ENCODE measurements around the gene CELA3A.
"Not testable (repeated sequence)": the region's sequence is repeated elsewhere in the genome, so short reads cannot be mapped to it uniquely, and the experiment has no call there.

Gene CELA3A

GRCh38 chr1:22025368-22026155 lies 24.1 kb downstream of the CELA3A start:
- peaks cover 74% of the 10 kb centered on the region for H3K4me1 Mint-ChIP-seq
- ATAC-seq (peak; percentile 83), DNase-seq (peak; percentile 84 to 93)
- H3K27me3 Mint-ChIP-seq = no peaks in the 10 kb centered on the region
- no peaks in the 10 kb centered on the region for H3K9me3 Mint-ChIP-seq
- peak overlapping the region; percentile 88 to 91 for H3K4me3 Mint-ChIP-seq
- H3K27ac Mint-ChIP-seq = peak overlapping the region; percentile 98 to 99

- peak in 1 of 2 donors; percentile 22 for DNase-seq
- Mint-ChIP-seq H3K9me3 (no peaks in the 10 kb centered on the region), H3K27ac (peak overlapping the region; percentile 98 to 99), H3K27me3 (no peaks in the 10 kb centered on the region), H3K4me1 (peaks cover 80% of the 10 kb centered on the region), H3K4me3 (peak overlapping the region; percentile 88 to 91)
- ATAC-seq = no peak
These were observed 25.4 kb downstream of the CELA3A start for GRCh38 chr1:22026924-22027289.

DNA sequence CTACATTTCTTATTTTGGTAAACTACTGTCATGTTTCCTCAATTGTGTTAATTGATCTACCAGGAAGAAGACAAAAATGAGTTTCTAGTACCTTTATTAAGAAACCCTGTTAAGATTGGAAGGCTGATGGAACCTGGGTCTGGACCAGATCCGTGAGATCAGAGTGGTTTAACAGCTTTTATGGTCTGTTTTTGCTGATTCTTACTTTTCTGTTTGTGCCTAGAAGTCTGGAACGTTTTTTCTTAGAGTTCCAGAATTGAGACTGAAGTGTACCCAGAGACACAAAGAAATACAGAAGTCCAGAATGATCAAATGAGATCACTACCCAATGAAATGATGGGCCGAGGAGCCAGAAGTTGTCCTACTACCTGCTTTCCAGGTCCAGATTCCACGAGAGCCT lies 28.6 kb downstream of the CELA3A start:
- DNase-seq = no peak
- no peaks in the 10 kb centered on the region for H3K9me3 Mint-ChIP-seq
- H3K27me3 Mint-ChIP-seq = no peaks in the 10 kb centered on the region
- H3K4me1 Mint-ChIP-seq = peaks cover 66% of the 10 kb centered on the region
- H3K27ac Mint-ChIP-seq = peak overlapping the region in 1 of 2 donors; percentile 78
- no peak overlapping the region for H3K4me3 Mint-ChIP-seq
- no peak for ATAC-seq

DNA sequence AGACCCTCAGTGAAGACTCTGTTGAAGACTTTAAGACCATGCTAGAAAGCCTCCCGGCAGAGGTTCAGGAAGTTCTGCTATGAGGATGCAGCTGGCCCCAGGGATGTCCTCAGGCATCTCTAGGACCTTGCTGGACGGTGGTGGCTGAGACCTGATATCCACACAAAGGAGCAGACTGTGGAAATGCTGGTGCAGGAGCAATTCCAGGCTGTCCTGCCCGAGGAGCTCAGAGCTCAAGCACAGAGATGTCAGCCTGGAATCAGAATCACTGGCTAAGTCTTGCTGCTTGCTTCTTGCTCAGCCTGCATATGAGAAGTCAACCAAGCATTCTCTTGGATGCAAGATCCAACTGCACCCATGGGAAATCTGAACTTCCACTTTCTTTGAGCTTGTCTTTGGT lies 29.0 kb downstream of the CELA3A start:
- no peaks in the 10 kb centered on the region for H3K27me3 Mint-ChIP-seq
- no peaks in the 10 kb centered on the region for H3K9me3 Mint-ChIP-seq
- no peak for DNase-seq
- H3K4me1 Mint-ChIP-seq = peaks cover 66% of the 10 kb centered on the region
- no peak for ATAC-seq
- H3K27ac Mint-ChIP-seq = peak overlapping the region in 1 of 2 donors; percentile 78
- H3K4me3 Mint-ChIP-seq = no peak overlapping the region

DNA sequence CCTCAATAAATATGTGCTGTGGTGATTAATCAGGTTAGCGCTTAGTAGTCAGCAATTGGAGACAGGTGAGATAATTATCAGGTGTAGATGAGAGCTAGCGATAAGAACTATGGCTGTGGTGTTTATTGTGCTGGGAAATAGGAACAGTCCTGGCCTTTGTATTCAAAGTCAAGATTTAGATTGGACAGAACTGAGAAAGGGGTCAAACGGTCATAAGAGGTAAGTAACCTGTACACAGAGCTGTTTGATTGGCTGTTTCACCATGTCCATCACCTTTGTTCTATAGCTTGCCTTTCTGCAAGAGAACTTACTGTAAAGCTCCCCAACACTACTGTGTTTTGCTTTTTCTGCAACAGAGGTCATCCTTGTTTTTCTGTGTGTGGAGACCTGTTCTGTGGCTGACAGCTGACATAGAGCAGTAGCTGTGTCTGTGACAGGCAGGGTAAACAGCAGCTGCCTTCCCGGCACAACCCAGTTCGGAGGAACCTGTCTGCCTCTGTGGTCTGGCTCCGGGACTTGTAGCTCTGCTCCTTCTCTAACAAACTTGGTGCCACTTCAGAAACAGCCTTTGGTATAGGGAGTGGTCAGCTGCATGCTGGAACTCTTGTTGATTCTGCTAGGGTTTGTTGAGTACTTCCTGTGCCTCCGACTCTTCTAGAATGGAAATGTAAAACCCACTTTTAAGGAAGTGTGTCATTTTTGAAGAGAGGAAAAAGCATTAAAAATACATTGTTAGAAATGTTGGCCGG lies 29.9 kb downstream of the CELA3A start:
- DNase-seq = peak in 1 of 2 donors; percentile 38
- Mint-ChIP-seq H3K27me3 (no peaks in the 10 kb centered on the region), H3K9me3 (no peaks in the 10 kb centered on the region), H3K27ac (peak overlapping the region in 1 of 2 donors; percentile 93), H3K4me1 (peaks cover 58% of the 10 kb centered on the region), H3K4me3 (peak overlapping the region; percentile 67)
- peak; percentile 62 for ATAC-seq

DNA sequence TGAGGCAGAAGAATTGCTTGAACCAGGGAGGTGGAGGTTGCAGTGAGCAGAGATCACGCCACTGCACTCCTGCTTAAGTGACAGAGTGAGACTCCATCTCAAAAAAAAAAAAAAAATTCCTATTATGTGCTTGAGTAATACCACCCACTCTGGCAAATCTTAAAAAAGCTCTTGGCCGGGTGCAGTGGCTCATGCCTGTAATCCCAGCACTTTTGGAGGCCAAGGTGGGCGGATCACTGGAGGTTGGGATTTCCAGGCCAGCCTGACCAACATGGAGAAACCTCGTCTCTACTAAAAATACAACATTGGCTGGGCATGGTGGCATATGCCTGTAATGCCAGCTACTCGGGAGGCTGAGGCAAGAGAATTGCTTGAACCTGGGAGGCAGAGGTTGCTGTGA lies 33.4 kb downstream of the CELA3A start:
- not testable (repeated sequence) for H3K27me3 Mint-ChIP-seq, H3K27ac Mint-ChIP-seq, H3K9me3 Mint-ChIP-seq, H3K4me3 Mint-ChIP-seq, ATAC-seq, DNase-seq
- peaks cover 51% of the 10 kb centered on the region for H3K4me1 Mint-ChIP-seq

- no peaks in the 10 kb centered on the region for H3K9me3 Mint-ChIP-seq
- H3K4me3 Mint-ChIP-seq = no peak overlapping the region
- H3K27ac Mint-ChIP-seq = no peak overlapping the region
- ATAC-seq (no peak), DNase-seq (no peak)
- H3K4me1 Mint-ChIP-seq = peaks cover 46% of the 10 kb centered on the region
- H3K27me3 Mint-ChIP-seq = no peaks in the 10 kb centered on the region
These were observed 36.1 kb downstream of the CELA3A start for GRCh38 chr1:22037520-22037919.

- ATAC-seq (no peak), DNase-seq (no peak)
- H3K27ac Mint-ChIP-seq = no peak overlapping the region
- H3K4me3 Mint-ChIP-seq = no peak overlapping the region
- no peaks in the 10 kb centered on the region for H3K9me3 Mint-ChIP-seq
- H3K4me1 Mint-ChIP-seq = peaks cover 49% of the 10 kb centered on the region
- no peaks in the 10 kb centered on the region for H3K27me3 Mint-ChIP-seq
These were observed 36.6 kb downstream of the CELA3A start for GRCh38 chr1:22038036-22038435.

- H3K4me1 Mint-ChIP-seq = peaks cover 63% of the 10 kb centered on the region
- no peaks in the 10 kb centered on the region for H3K9me3 Mint-ChIP-seq
- H3K27ac Mint-ChIP-seq = peak overlapping the region; percentile 96 to 99
- H3K27me3 Mint-ChIP-seq = no peaks in the 10 kb centered on the region
- DNase-seq (peak; percentile 86 to 95), ATAC-seq (peak; percentile 99)
- peak overlapping the region; percentile 75 to 82 for H3K4me3 Mint-ChIP-seq
These were observed 38.3 kb downstream of the CELA3A start for GRCh38 chr1:22039594-22040285.

DNA sequence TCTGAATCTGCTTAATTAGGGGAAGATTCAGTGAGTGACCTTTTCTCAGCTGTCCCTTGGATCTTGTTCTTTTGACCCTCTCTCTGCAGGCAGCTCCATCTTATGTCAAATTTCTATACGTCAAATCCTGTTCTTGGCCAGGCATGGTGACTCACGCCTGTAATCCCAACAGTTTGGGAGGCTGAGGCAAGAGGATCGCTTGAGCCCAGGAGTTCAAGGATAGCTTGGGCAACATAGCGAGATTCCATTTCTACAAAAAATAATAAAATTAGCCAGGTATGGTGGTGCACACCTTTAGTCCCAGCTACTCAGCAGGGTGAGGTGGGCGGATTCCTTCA lies 38.8 kb downstream of the CELA3A start:
- DNase-seq = no peak
- Mint-ChIP-seq H3K4me1 (peaks cover 68% of the 10 kb centered on the region), H3K9me3 (peaks cover 2 to 3% of the 10 kb centered on the region in 2 donors), H3K27ac (peak overlapping the region; percentile 96 to 99), H3K27me3 (no peaks in the 10 kb centered on the region), H3K4me3 (peak overlapping the region; percentile 75 to 82)
- no peak for ATAC-seq

GRCh38 chr1:22041505-22041904 lies 40.0 kb downstream of the CELA3A start:
- ATAC-seq (no peak), DNase-seq (no peak)
- peaks cover 6 to 8% of the 10 kb centered on the region in 2 donors for H3K9me3 Mint-ChIP-seq
- peak overlapping the region in 1 of 2 donors; percentile 0 for H3K4me3 Mint-ChIP-seq
- H3K27ac Mint-ChIP-seq = peak overlapping the region; percentile 8 to 81
- no peaks in the 10 kb centered on the region for H3K27me3 Mint-ChIP-seq
- peaks cover 72% of the 10 kb centered on the region for H3K4me1 Mint-ChIP-seq

- Mint-ChIP-seq H3K4me1 (peaks cover 79% of the 10 kb centered on the region), H3K27me3 (no peaks in the 10 kb centered on the region), H3K27ac (no peak overlapping the region), H3K4me3 (no peak overlapping the region), H3K9me3 (peaks cover 6 to 8% of the 10 kb centered on the region in 2 donors)
- DNase-seq (no peak), ATAC-seq (no peak)
These were observed 41.8 kb downstream of the CELA3A start for GRCh38 chr1:22043198-22043769.

DNA sequence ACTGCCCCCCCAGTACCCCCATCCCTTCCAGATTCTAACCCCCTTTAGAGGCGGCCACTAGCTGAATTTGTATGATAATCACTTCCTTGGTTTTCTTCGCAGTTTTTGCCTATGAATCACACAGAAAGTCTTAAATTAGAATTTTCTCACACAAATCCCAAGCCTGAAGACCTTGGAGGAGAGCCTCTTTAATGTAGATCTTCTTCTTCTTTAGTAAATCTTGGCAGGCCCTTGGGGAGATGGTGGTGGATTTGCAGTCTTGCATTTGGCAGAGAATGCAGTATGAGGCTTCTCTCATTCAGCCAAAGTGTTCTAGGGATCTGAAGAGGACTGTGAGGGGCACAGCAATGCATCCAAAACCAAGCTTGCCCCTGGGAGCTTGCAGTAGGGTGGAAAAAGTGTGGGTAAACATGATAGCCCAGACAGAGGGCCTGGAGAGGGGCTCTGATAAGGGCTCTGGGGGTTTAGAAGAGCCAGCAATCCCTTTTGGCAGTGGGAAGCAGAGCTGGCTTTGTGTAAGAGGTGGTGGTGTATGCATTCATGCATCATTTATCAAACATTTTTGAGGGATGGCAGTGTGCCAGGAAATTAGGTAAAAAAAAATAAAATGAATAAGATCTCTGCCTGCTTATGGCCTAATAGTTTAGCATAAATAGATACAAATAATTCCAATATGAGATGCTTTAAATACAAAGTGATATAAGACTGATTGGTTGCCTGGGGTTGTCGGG lies 43.4 kb downstream of the CELA3A start:
- H3K4me3 Mint-ChIP-seq = no peak overlapping the region
- DNase-seq = no peak
- H3K27ac Mint-ChIP-seq = peak overlapping the region in 1 of 2 donors; percentile 41

DNA sequence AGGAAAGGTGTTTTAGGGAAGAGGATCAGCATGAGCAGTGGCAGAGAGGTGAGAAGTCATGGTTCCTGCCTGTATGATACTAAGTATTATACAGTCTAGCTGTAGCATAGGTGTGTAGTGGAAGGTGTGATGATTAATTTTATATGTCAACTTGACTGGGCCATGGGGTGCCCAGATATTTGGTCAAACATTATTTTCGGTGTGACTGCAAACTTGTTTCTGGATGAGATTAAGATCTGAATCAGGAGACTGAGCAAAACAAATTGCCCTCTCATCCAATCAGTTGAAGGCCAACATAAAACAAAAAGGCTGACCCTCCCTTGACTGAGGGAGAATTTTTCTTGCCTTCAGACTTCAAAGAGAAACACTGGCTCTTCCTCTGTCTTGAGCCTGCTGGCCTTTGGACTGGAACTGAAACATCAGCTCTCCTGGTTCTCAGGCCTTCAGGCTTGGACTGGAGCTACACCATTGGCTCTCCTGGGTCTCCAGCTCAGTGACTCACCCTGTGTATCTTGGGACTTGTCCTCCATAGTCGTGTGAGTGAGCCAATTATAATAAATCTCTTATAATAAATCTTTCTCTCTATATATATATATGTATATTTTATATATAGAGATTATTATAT lies 44.3 kb downstream of the CELA3A start:
- Mint-ChIP-seq H3K27me3 (no peaks in the 10 kb centered on the region), H3K9me3 (peaks cover 6 to 8% of the 10 kb centered on the region in 2 donors), H3K4me1 (peaks cover 69% of the 10 kb centered on the region), H3K4me3 (no peak overlapping the region), H3K27ac (peak overlapping the region in 1 of 2 donors; percentile 2)
- DNase-seq (no peak), ATAC-seq (no peak)

More for the DNA sequence above, 43.4 kb downstream of the CELA3A start:
- no peak for ATAC-seq
- Mint-ChIP-seq H3K27me3 (no peaks in the 10 kb centered on the region), H3K9me3 (peaks cover 6 to 8% of the 10 kb centered on the region in 2 donors), H3K4me1 (peaks cover 77% of the 10 kb centered on the region)
